ENCODE results near the gene MBP. TPM values are rescaled to one million over a fixed set of nuclear protein-coding genes. Genes with fewer than 3 reads are reported as not detected.
A peak's percentile ranks its signal among the peaks of the same experiment; 100 is the strongest.

Gene MBP
- total RNA-seq, 3 donors from 2014 or later: 37.9 to 48.5 (median 47.4) TPM

DNA sequence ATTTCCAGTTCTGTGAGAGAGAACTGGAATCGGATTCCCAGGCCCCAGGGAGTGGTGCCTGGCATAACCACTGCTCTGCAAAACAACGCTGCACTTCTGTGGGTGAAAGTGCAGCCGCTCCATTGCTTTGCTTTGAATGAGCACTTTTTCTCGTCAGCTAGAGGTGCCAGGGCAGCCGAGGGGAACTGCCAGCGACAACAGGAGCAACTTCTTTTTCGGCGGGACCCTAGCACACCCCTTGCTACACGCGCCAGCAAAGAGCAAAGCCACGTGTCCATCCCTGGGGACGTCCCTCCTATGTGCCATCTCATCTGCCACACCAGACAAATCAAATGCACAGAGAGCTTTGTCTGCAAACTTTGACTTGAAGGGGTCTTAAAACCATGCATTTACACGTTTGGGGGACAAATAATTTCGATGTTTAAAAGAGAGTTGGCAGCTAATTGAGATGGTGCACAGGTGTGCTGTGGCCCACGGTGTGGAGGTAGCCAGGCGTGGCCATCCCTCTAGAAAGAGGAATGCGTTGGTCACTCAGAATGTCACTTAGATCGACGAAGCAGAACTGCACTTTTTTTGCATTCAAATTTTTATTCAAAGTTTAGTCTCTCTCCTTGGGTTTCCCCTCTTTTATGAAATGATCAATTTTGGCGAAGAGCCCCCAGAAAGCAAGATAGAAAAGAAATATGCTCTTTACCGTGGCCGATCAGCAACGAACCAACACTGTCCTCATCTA, 151.8 kb downstream of the MBP start:
- intact Hi-C loops (cut with DNase I, micrococcal nuclease): loop anchor here (5.0 to 10.0 kb wide), 2 partner anchors 56 to 59 kb away; no protein-coding TSS in a partner anchor
- TF ChIP-seq, protein P1, sequence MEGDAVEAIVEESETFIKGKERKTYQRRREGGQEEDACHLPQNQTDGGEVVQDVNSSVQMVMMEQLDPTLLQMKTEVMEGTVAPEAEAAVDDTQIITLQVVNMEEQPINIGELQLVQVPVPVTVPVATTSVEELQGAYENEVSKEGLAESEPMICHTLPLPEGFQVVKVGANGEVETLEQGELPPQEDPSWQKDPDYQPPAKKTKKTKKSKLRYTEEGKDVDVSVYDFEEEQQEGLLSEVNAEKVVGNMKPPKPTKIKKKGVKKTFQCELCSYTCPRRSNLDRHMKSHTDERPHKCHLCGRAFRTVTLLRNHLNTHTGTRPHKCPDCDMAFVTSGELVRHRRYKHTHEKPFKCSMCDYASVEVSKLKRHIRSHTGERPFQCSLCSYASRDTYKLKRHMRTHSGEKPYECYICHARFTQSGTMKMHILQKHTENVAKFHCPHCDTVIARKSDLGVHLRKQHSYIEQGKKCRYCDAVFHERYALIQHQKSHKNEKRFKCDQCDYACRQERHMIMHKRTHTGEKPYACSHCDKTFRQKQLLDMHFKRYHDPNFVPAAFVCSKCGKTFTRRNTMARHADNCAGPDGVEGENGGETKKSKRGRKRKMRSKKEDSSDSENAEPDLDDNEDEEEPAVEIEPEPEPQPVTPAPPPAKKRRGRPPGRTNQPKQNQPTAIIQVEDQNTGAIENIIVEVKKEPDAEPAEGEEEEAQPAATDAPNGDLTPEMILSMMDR (IDR thresholded peaks at IDR 0.05): no peak

DNA sequence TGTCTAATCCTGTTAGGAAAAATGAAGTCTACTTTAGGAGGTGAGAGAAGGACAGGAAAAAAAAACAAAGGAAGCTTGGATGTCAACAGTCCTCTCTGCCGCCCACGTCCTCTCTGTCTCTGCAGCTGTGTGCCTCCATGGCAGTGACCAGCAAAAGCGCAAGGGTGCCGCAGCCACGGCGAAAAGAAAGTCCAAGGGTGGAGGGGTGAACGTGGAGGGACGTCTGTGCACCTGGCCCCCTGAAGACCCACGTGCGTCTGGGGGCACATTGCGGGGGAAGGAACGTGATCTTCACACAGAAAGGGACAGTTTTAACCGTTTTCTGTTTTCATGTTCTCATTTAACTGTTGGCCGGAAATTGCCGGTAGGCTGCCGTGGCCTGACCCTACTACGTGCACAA, 152.7 kb downstream of the MBP start:
- no peak overlapping the region for H3K4me3 ChIP-seq
- H3K4me1 ChIP-seq (ENCODE audit: low read depth): peaks cover 28% of the 10 kb centered on the region
- H3K36me3 ChIP-seq (ENCODE audit: low read depth): no peaks in the 10 kb centered on the region
- TF ChIP-seq, protein P1 (IDR thresholded peaks at IDR 0.05): no peak
- DNase-seq (no peak), ATAC-seq (no peak)
- no peaks in the 10 kb centered on the region for H3K9me3 ChIP-seq
- intact Hi-C loops (cut with DNase I, micrococcal nuclease): loop anchor here (5.0 to 10.0 kb wide), 2 partner anchors 55 to 58 kb away; no protein-coding TSS in a partner anchor

More for the DNA sequence above, 151.8 kb downstream of the MBP start:
- Histone ChIP-seq H3K4me1 (ENCODE audit: low read depth) (peaks cover 28% of the 10 kb centered on the region), H3K4me3 (no peak overlapping the region), H3K9me3 (no peaks in the 10 kb centered on the region), H3K36me3 (ENCODE audit: low read depth) (no peaks in the 10 kb centered on the region)
- no peak for DNase-seq
- ATAC-seq: no peak

DNA sequence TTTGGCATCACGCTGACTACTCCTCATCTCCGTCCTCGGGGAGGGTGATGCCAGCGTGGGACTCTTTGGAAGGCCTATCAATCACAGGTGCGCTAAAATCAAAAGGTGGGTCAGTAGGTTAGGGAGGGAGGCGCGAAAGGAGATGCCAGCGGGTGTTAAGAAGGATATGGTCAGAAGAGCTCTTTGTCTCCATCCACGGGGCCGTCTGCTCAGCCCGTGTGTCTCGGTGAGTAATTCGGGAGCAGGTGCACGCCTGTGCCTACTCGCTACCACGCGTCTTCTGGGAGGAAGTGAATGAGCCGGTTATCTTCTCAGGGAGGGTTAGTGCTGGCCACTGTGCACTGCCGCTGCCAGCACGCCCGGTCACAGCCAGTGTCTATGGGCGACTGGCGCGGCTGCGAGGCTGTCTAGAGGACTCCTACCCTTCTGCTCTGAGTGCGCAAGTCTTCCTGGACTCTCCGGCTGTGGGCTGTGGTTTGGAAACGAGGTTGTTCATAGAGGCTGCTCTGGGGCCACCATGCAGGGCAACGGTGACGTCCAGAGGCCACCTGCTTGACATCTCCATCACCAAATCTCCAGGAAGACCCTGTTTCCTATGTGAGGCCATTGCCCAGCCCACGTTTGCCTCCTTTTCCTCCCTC, 153.4 kb downstream of the MBP start:
- TF ChIP-seq, protein P1 (IDR thresholded peaks at IDR 0.05): no peak
- DNase-seq (peak in 1 of 3 donors; percentile 49), ATAC-seq (no peak)
- H3K36me3 ChIP-seq (ENCODE audit: low read depth): no peaks in the 10 kb centered on the region
- H3K4me3 ChIP-seq: no peak overlapping the region
- H3K9me3 ChIP-seq: no peaks in the 10 kb centered on the region
- peaks cover 28% of the 10 kb centered on the region for H3K4me1 ChIP-seq (ENCODE audit: low read depth)
- intact Hi-C loops (cut with DNase I, micrococcal nuclease): no loop called here

DNA sequence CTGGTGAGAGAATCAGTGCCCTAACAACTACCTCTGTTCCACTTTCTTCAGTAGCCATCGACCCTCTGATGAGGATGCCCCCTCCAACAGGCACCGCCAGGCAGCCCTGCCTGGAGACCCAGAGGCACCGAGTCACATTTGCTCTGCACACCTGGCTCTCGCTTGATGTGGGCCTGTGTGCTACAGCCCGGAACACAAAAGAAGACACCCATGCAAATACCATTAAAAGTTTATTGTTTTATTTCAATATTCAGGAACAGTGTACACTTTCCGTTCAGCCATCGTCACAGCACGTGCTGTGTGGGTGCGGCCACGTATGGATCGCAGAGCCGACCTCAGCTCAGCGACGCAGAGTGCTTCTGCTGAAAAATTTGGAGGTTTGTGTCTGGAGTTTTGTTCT, 154.0 kb downstream of the MBP start:
- Histone ChIP-seq H3K4me1 (ENCODE audit: low read depth) (peaks cover 28% of the 10 kb centered on the region), H3K9me3 (no peaks in the 10 kb centered on the region), H3K4me3 (no peak overlapping the region), H3K36me3 (ENCODE audit: low read depth) (no peaks in the 10 kb centered on the region)
- TF ChIP-seq, protein P1 (IDR thresholded peaks at IDR 0.05): no peak
- ATAC-seq: peak; percentile 55
- DNase-seq: peak; percentile 70 to 80 (median 76)
- intact Hi-C loops (cut with DNase I, micrococcal nuclease): no loop called here

DNA sequence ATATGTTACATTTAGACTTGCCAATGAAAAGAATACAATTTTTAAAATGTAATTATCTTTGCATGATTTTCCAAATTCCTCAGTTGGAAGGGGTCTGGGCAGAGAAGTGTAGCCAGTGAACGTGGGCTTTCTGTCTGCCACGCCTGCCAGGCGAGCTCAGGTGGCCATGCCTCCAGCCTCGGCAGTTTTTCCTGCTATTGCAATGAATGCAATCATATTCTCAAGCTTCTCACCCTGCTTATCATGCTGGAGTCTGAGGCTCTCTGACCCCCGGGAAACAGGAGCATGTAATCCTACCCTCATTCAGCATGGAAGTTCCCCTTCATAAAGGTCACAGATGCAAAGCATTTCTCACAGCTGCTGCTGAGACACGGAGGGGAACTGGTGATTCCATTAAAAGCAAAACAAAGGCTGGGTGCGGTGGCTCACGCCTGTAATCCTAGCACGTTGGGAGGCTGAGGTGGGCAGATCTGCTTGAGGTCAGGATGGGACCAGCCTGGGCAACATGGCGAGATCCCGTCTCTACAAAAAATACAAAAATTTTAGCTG, 154.8 kb downstream of the MBP start:
- Histone ChIP-seq H3K36me3 (ENCODE audit: low read depth) (no peaks in the 10 kb centered on the region), H3K4me1 (ENCODE audit: low read depth) (peaks cover 28% of the 10 kb centered on the region), H3K9me3 (no peaks in the 10 kb centered on the region), H3K4me3 (no peak overlapping the region)
- DNase-seq (no peak), ATAC-seq (peak; percentile 4)
- TF ChIP-seq, protein P1 (IDR thresholded peaks at IDR 0.05): no peak
- intact Hi-C loops (cut with DNase I, micrococcal nuclease): no loop called here

All from mucosa of descending colon (tissue), 3 donors.